GM12875 (cell line): ENCODE measurements around the gene PXMP2.

Experiments used
- H3K4me3 ChIP-seq: one replicate; pipeline ENCODE4 v1.5.1; 2011; ENCODE audit warnings: low read depth, low read length, control low read depth
- CTCF ChIP-seq: IDR thresholded peaks from 2 replicates; pipeline ENCODE4 v1.5.1; 2011; ENCODE audit warnings: low read depth, mild to moderate bottlenecking, control low read depth, inconsistent platforms, low read length, moderate library complexity, borderline replicate concordance; ENCODE audit not compliant: insufficient read depth

The PXMP2 gene

GRCh38 chr12:132710405-132711079 lies 23.2 kb downstream of the PXMP2 start, which contains the start of gene PGAM5:
Gene PGAM5, plus strand, starts transcription at chr12:132710842. Its CDS starts 35 bp downstream, at chr12:132710877.
- H3K4me3 ChIP-seq: peak within 1 kb of the TSS; percentile 96
- TF ChIP-seq CTCF: no peak

GRCh38 chr12:132711080-132711843 lies 23.9 kb downstream of the PXMP2 start:
- H3K4me3 ChIP-seq: peak overlapping the region; percentile 96
- no peak for TF ChIP-seq CTCF

GRCh38 chr12:132713123-132713522 lies 25.7 kb downstream of the PXMP2 start:
- H3K4me3 ChIP-seq: no peak overlapping the region
- no peak for TF ChIP-seq CTCF

- H3K4me3 ChIP-seq: no peak overlapping the region
Observed at GRCh38 chr12:132715874-132716273, 28.5 kb downstream of the PXMP2 start.

GRCh38 chr12:132716356-132716755 lies 29.0 kb downstream of the PXMP2 start:
- no peak overlapping the region for H3K4me3 ChIP-seq
- TF ChIP-seq CTCF: no peak

More at GRCh38 chr12:132715874-132716273, 28.5 kb downstream of the PXMP2 start:
- TF ChIP-seq CTCF: no peak

GRCh38 chr12:132717011-132717410 lies 29.6 kb downstream of the PXMP2 start:
- TF ChIP-seq CTCF: no peak
- no peak overlapping the region for H3K4me3 ChIP-seq
